Tibial nerve (tissue), 4 donors: ENCODE measurements around the gene RPS13. TPM values are rescaled to one million over a fixed set of nuclear protein-coding genes. Genes with fewer than 3 reads are reported as not detected.
"Not testable (repeated sequence)": the region's sequence is repeated elsewhere in the genome, so short reads cannot be mapped to it uniquely, and the experiment has no call there.

Source experiments
- DNase-seq, 2 donors: peaks; one replicate each; pipeline ENCODE4 v3.0.0-alpha.2; 2019; ENCODE audit warnings: low spot score in 2 of 2
- H3K27ac ChIP-seq, 4 donors: fragments of 200-600 bp; sonication (generic) in 3 of 4; one replicate each; pipeline ENCODE4 v1.5.1; 2017 to 2019; ENCODE audit warnings: mild to moderate bottlenecking in 1 of 4
- H3K27me3 ChIP-seq, 2 donors: fragments of 200-600 bp; sonication (generic) in 1 of 2; one replicate each; pipeline versions ENCODE4 v1.5.1 to v1.6.0; 2017 to 2019
- H3K36me3 ChIP-seq, 3 donors: fragments of 200-600 bp; sonication (generic); one replicate each; pipeline ENCODE4 v1.5.1; 2018 to 2019
- H3K4me1 ChIP-seq, 4 donors: fragments of 200-600 bp; sonication (generic) in 3 of 4; one replicate each; pipeline ENCODE4 v1.5.1; 2017 to 2019
- H3K4me3 ChIP-seq, 4 donors: fragments of 200-600 bp; sonication (generic) in 3 of 4; one replicate each; pipeline ENCODE4 v1.5.1; 2017 to 2019; ENCODE audit warnings: mild to moderate bottlenecking in 1 of 4, moderate library complexity in 1 of 4
- H3K9me3 ChIP-seq, 4 donors: fragments of 200-600 bp; sonication (generic) in 3 of 4; one replicate each; pipeline ENCODE4 v1.5.1; 2017 to 2019
- EP300 ChIP-seq, 2 donors: sonication (generic); formaldehyde crosslinking; IDR thresholded peaks; one replicate each; pipeline ENCODE4 v1.6.1; 2017; ENCODE audit warnings: antibody characterized with exemption in 2 of 2, mild to moderate bottlenecking in 1 of 2
- POLR2A ChIP-seq, 2 donors: fragments of 450-650 bp; IDR thresholded peaks; one replicate each; pipeline ENCODE4 v1.6.1; 2017; ENCODE audit warnings: antibody characterized with exemption in 2 of 2, mild to moderate bottlenecking in 2 of 2, moderate library complexity in 2 of 2
- WGBS, 2 donors: methylation state at CpG; one replicate each; pipeline ENCODE4 v1.1.5; 2018; 5-methylcytosine and 5-hydroxymethylcytosine counted together
- total RNA-seq, 4 donors: library from RNA; depleted of rRNA; stranded (reverse); fragments of >200 nt; gene quantifications; one replicate each; pipeline ENCODE4 v1.1.0, GENCODE V29; 2016
- TF ChIP-seq, protein P1 (sequence below), 5 experiments: fragments of 200-600 bp in 3 of 5; fragments of 450-650 bp in 2 of 5; sonication (generic) in 3 of 5; IDR thresholded peaks; one replicate each; pipeline ENCODE4 v1.5.1; 2016 to 2019; ENCODE audit warnings: antibody characterized with exemption in 5 of 5, mild to moderate bottlenecking in 3 of 5, moderate library complexity in 2 of 5

RPS13 gene
- total RNA-seq, 4 donors from 2014 or later = 1,083 to 1,911 (median 1,362) TPM

DNA sequence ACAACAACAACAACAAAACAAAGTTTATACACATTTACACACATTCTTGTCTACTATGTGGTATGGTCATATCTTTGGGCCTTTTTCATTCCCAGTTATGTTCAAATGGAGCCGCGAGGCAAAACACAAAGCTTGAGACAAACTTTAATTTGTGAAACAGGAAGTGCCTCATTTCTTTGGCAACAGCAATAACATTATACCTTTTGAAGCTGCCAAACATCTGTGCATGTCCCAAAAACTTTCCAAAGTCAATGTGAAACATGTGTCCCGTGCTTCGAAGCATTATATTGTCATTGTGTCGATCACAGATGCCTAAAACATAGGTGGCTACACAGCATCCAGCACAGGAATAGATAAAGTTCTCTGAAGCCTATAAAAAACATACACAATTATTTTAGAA lies 25.0 kb upstream of the RPS13 start:
- Histone ChIP-seq H3K9me3 (no peaks in the 10 kb centered on the region), H3K4me3 (no peak overlapping the region), H3K4me1 (peaks cover 0 to 3% (median 0%) of the 10 kb centered on the region in 4 donors), H3K27ac (no peak overlapping the region), H3K27me3 (no peaks in the 10 kb centered on the region), H3K36me3 (peaks cover 2 to 95% (median 8%) of the 10 kb centered on the region in 3 donors)
- no peak for DNase-seq
- WGBS, 2 donors = 65 to 69% methylated on average over 5 of the region's 5 CpGs
- no peak for TF ChIP-seq POLR2A (IDR thresholded peaks at IDR 0.05)
- TF ChIP-seq, protein P1, sequence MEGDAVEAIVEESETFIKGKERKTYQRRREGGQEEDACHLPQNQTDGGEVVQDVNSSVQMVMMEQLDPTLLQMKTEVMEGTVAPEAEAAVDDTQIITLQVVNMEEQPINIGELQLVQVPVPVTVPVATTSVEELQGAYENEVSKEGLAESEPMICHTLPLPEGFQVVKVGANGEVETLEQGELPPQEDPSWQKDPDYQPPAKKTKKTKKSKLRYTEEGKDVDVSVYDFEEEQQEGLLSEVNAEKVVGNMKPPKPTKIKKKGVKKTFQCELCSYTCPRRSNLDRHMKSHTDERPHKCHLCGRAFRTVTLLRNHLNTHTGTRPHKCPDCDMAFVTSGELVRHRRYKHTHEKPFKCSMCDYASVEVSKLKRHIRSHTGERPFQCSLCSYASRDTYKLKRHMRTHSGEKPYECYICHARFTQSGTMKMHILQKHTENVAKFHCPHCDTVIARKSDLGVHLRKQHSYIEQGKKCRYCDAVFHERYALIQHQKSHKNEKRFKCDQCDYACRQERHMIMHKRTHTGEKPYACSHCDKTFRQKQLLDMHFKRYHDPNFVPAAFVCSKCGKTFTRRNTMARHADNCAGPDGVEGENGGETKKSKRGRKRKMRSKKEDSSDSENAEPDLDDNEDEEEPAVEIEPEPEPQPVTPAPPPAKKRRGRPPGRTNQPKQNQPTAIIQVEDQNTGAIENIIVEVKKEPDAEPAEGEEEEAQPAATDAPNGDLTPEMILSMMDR (IDR thresholded peaks at IDR 0.05) = no peak

DNA sequence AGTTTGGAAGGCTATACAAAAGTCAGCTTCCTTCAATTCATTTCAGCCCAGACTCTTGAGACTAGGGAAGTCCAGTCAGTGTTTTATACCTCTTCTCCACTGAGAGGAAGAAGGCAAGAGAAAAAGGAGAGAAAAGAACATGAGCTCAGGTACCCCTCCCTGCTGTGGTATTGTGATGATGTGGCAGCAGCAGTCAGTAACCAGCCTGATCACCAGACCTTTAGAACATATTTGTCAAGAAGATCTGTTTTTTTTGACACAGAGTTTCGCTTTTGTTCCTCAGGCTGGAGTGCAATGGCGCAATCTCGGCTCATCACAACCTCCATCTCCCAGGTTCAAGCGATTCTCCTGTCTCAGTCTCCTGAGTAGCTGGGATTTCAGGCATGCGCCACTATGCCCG lies 21.2 kb upstream of the RPS13 start:
- Histone ChIP-seq H3K36me3 (peaks cover 2 to 94% (median 8%) of the 10 kb centered on the region in 3 donors), H3K9me3 (no peaks in the 10 kb centered on the region), H3K4me1 (peaks cover 0 to 6% (median 0%) of the 10 kb centered on the region in 4 donors), H3K27ac (peak overlapping the region in 1 of 4 donors; percentile 44), H3K27me3 (no peaks in the 10 kb centered on the region), H3K4me3 (no peak overlapping the region)
- no peak for TF ChIP-seq EP300 (IDR thresholded peaks at IDR 0.05)
- TF ChIP-seq POLR2A (IDR thresholded peaks at IDR 0.05) = no peak
- TF ChIP-seq, protein P1 (IDR thresholded peaks at IDR 0.05) = no peak
- 86 to 87% methylated on average over 6 of the region's 6 CpGs for WGBS, 2 donors
- no peak for DNase-seq

GRCh38 chr11:17098038-17098437 lies 20.6 kb upstream of the RPS13 start:
- no peak overlapping the region for H3K4me3 ChIP-seq
- H3K27me3 ChIP-seq = no peaks in the 10 kb centered on the region
- no peak for DNase-seq
- peaks cover 2 to 94% (median 8%) of the 10 kb centered on the region in 3 donors for H3K36me3 ChIP-seq
- H3K9me3 ChIP-seq = no peaks in the 10 kb centered on the region
- no peak for TF ChIP-seq POLR2A (IDR thresholded peaks at IDR 0.05)
- peaks cover 0 to 6% (median 0%) of the 10 kb centered on the region in 4 donors for H3K4me1 ChIP-seq
- H3K27ac ChIP-seq = peak overlapping the region in 1 of 4 donors; percentile 44
- whole genome bisulfite sequencing, 2 donors = 64 to 74% methylated on average over 1 of the region's 1 CpG

- H3K9me3 ChIP-seq, DNase-seq, H3K27ac ChIP-seq, H3K4me3 ChIP-seq, H3K4me1 ChIP-seq, H3K27me3 ChIP-seq: not testable (repeated sequence)
- 61 to 66% methylated on average over 16 of the region's 16 CpGs for WGBS, 2 donors
- peaks cover 0 to 30% (median 0%) of the 10 kb centered on the region in 3 donors for H3K36me3 ChIP-seq
These were observed 8.5 kb upstream of the RPS13 start for GRCh38 chr11:17085976-17086375.

DNA sequence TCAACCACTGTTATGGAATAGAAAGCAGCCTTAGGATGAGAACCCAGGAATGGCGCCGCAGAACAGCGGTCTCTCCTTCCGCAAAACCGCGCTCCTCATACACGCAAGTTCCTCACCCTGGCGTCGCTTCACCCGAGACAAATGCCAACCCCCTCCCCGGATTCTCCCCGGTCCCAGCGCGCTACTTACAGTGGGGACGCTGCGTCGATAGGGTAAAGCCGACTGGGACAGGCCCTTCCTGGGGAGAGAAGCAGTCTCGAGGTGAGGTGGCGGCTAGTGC lies 287 bp downstream of the RPS13 start:
- peak overlapping the region; percentile 90 to 98 (median 94) for H3K27ac ChIP-seq
- DNase-seq = no peak
- H3K36me3 ChIP-seq = peaks cover 4 to 30% (median 16%) of the 10 kb centered on the region in 3 donors
- WGBS, 2 donors = 0% methylated on average over 18 to 20 of the region's 20 CpGs
- H3K4me3 ChIP-seq = peak overlapping the region; percentile 69 to 99 (median 88)
- TF ChIP-seq EP300 (IDR thresholded peaks at IDR 0.05) (no peak), POLR2A (IDR thresholded peaks at IDR 0.05) (no peak)
- TF ChIP-seq, protein P1 (IDR thresholded peaks at IDR 0.05) = no peak
- H3K27me3 ChIP-seq = no peaks in the 10 kb centered on the region
- peaks cover 0 to 38% (median 16%) of the 10 kb centered on the region in 4 donors for H3K4me1 ChIP-seq
- no peaks in the 10 kb centered on the region for H3K9me3 ChIP-seq

GRCh38 chr11:17076517-17077239 lies 789 bp downstream of the RPS13 start:
- TF ChIP-seq POLR2A (IDR thresholded peaks at IDR 0.05) (no peak), EP300 (IDR thresholded peaks at IDR 0.05) (no peak)
- TF ChIP-seq, protein P1 (IDR thresholded peaks at IDR 0.05) = no peak
- Histone ChIP-seq H3K9me3 (no peaks in the 10 kb centered on the region), H3K36me3 (peaks cover 4 to 35% (median 16%) of the 10 kb centered on the region in 3 donors), H3K27me3 (no peaks in the 10 kb centered on the region), H3K27ac (peak overlapping the region; percentile 90 to 98 (median 94)), H3K4me3 (peak overlapping the region; percentile 69 to 99 (median 88)), H3K4me1 (peaks cover 0 to 38% (median 16%) of the 10 kb centered on the region in 4 donors)
- WGBS, 2 donors = 22% methylated on average over 15 of the region's 15 CpGs
- no peak for DNase-seq
